Fibroblast of villous mesenchyme (primary cell): ENCODE results near the gene ACVR1B. TPM values are rescaled to one million over a fixed set of nuclear protein-coding genes. Genes with fewer than 3 reads are reported as not detected.

Source experiments
- DNase-seq: peaks from one replicate; pipeline ENCODE4 v3.0.0-alpha.2; 2010; ENCODE audit warnings: low read depth
- H3K4me3 ChIP-seq: 2 replicates; pipeline ENCODE4 v1.5.1; 2011; ENCODE audit warnings: low read depth, mild to moderate bottlenecking, low read length
- total RNA-seq: library from RNA; depleted of rRNA; stranded (reverse); fragments of >200 nt; gene quantifications from 2 replicates; pipeline ENCODE4 v1.2.3, GENCODE V29; 2012
- TF ChIP-seq, protein P1 (sequence below): IDR thresholded peaks from 2 replicates; pipeline ENCODE4 v1.5.1; 2012; ENCODE audit warnings: low read depth, mild to moderate bottlenecking, low read length; ENCODE audit not compliant: insufficient read depth

The ACVR1B gene
- total RNA-seq, 1 donor, result 6.5 TPM

DNA sequence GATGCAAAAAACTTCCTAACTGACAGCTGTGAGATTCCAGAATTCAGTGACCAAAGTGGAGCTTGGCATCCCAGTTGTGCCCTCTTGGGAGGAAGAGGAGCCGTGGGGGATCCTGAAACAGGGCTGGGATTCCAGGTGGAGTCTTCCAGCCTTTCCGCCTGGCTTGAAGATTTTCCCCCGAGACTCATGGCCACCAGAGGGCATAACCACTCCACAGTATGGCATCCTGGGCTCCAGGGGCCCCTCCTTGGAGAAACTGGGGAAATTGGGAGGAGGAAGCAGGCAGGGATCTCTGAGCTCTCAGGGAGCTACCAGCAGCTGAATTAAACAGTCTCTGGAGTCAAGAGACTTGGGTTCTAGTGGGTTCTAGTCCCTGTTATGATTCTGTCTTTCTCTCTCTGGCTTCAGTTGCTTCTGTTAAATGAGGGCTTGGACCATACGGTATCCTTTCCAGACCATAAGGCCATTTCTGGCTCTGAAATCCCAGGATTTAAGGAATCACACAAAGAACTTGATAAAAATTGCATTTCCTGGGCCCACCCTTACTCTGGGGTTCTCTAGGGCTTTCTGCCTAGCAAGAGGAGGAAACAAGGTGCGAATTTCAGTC, 52.6 kb downstream of the ACVR1B start:
- peak; percentile 65 for DNase-seq
- no peak overlapping the region for H3K4me3 ChIP-seq
- TF ChIP-seq, protein P1, sequence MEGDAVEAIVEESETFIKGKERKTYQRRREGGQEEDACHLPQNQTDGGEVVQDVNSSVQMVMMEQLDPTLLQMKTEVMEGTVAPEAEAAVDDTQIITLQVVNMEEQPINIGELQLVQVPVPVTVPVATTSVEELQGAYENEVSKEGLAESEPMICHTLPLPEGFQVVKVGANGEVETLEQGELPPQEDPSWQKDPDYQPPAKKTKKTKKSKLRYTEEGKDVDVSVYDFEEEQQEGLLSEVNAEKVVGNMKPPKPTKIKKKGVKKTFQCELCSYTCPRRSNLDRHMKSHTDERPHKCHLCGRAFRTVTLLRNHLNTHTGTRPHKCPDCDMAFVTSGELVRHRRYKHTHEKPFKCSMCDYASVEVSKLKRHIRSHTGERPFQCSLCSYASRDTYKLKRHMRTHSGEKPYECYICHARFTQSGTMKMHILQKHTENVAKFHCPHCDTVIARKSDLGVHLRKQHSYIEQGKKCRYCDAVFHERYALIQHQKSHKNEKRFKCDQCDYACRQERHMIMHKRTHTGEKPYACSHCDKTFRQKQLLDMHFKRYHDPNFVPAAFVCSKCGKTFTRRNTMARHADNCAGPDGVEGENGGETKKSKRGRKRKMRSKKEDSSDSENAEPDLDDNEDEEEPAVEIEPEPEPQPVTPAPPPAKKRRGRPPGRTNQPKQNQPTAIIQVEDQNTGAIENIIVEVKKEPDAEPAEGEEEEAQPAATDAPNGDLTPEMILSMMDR, result peak; percentile 87

DNA sequence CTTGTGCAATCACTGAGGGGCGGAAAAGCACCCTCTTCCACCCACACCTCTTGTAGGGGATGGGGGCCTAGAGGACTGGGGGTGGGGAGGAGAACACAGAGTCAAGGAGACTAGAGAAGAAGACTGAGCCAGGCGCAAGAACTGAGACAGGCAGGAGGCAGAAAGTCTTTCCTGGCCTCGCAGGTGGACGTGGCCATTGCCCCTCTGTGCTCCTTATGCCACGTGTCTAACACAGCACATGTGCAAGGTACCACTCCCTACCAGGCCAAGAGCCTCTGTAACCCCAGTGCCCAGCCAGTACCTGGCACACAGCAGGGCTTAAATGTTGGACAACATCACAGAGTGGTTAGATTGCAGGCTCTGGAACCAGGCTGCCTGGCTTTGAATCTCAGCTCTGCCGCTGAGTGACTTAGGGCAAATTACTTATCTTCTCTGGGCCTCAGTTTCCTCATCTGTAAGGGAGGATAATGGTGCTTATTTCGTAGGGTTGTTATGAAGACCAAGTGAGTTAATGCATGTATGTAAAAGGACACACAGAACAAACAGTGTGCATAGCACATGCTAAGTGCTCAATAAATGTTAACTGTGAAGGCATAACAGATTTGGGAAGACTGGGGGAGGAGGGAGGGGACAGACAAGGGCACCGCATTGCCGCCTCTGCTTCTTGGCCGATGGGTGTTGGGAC, 53.9 kb downstream of the ACVR1B start:
- TF ChIP-seq, protein P1, result no peak
- no peak for DNase-seq
- H3K4me3 ChIP-seq, result no peak overlapping the region

DNA sequence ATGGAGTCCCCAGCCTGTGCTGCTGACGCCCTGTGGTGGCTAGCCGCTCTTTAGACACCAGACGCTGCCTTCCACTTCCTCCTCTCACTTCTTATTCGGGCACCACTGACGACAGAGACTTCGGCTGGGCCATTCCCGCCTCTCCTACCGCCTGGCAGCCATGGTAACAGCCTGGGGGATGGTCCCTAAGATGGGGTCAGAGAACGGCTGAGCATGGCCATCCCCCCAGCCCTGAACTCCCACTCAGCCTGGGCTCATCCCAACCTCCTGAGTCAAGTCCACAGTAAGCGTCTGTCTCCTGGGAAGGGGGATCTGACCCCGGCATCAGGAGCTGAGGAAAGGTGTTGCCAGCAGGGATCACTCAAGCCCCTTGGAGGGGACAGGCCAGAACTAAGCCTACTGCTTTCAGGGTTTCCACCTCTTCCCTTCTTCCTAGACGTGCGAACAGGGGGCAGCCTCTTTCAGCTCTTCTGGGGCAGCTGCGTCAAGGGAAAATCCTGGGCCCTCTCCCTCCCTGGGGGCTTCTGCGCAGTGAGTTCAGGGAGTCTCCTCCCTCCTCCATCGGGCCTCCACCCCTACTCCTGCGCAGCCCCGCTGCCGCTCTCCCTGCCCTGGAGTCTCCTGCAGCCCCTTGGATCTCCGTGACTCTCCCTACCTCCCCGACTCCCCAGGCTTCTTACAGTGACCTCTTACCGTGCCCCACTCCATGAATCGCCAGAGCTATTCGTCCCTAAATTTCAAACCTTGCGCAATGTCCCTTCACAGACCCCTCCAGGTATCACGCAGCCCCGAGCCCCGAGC, 54.6 kb downstream of the ACVR1B start:
- peak overlapping the region; percentile 44 for H3K4me3 ChIP-seq
- TF ChIP-seq, protein P1, result no peak
- DNase-seq, result no peak

DNA sequence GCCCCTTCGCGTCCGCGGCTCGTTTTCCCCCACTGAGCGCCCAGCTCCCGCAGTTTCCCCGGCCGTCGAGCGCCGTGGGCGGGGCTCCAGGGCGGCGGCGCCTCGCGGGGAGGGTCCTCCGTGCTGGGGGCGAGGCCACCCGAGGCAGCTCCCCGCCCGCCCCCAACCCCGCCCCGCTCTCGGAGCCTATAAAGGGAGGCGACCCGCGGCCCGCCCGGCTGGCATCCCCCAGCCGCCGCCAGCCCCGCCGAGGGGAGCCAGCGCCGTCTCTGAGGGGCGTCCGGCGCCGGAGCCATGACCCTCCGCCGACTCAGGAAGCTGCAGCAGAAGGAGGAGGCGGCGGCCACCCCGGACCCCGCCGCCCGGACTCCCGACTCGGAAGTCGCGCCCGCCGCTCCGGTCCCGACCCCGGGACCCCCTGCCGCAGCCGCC, 55.2 kb downstream of the ACVR1B start, which contains the start of gene TAMALIN:
Gene TAMALIN (plus strand): TSS at position 221 of the 432 bp plus-strand sequence. CDS start 74 bp downstream, at position 295.
- TF ChIP-seq, protein P1, result no peak
- H3K4me3 ChIP-seq, result peak within 1 kb of the TSS; percentile 77
- peak; percentile 65 for DNase-seq

DNA sequence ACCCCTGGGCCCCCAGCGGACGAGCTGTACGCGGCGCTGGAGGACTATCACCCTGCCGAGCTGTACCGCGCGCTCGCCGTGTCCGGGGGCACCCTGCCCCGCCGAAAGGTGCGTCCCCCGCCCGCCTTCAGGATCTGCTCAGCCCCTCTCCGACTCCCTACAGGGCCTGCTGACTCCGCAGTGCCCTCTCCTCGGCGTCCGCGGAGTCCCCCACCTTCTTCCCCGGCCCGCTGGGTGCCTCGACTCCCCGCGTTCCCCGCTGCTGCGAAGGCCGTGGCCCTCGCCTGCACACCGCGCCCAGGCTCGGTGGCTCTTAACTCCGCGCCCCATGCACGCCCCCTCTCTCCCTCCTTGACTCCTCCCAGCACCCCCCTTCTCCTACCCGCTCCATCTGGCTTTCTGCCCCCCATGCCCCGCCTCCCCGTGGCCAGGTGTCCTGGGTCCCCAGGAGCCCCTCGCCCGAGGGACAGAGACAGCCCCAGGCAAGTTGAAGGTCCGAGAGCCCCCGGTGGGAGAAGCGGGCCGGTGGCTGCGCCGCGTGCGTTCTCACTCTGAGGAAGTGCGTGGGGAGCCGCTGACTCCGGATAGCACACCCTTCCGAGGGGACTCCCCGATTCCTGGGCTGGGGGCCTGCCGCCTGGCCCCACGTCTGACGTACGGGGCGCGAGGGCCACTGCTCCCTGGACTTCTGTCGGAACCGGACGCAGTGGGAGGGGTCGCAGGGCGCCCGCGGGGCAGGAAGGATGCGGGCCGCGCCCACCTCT, 55.8 kb downstream of the ACVR1B start:
- H3K4me3 ChIP-seq, result peak overlapping the region; percentile 77
- TF ChIP-seq, protein P1, result no peak
- no peak for DNase-seq

DNA sequence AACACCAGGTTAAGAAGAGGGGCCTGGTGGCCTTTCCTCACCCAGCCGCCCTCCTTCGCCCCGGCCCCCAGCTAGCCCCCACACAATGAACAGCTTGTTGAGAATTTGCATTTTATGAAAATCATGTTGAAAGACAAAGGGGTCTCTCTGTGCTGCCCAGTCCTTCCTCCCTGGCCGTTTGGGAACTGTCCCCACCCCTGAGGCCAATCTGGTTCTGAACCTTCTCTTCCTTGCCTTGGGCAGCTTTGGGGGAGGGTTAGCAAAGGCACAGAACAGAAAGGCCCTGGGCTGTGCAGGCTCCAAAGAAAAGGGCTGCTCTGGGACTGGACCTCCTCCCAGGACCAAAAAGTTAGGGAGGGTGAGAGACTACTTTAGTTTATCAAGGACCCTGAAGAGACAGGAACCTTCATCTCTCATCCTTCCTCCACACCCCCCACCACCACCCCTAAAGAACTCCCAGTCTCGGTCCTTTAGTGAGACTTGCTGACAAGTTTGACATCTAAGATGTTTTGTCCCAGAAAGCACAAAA, 56.5 kb downstream of the ACVR1B start:
- no peak for DNase-seq
- peak overlapping the region; percentile 77 for H3K4me3 ChIP-seq
- TF ChIP-seq, protein P1, result no peak
